H9 (cell line): Measurements from ENCODE around the gene VPS26B. TPM values are rescaled to one million over a fixed set of nuclear protein-coding genes. Genes with fewer than 3 reads are reported as not detected.
A peak's percentile ranks its signal among the peaks of the same experiment; 100 is the strongest.

Experiments used
- DNase-seq: peaks from one replicate; pipeline ENCODE4 v3.0.0-alpha.2; 2017
- H2AFZ ChIP-seq: one replicate; pipeline ENCODE4 v1.6.1; 2013; ENCODE audit warnings: mild to moderate bottlenecking, low read length, control low read depth, moderate library complexity
- H2AK5ac ChIP-seq: 2 replicates; pipeline ENCODE4 v1.6.1; 2013; ENCODE audit warnings: low read length, control low read depth, mixed read lengths; ENCODE audit not compliant: insufficient read length
- H2BK120ac ChIP-seq: one replicate; pipeline ENCODE4 v1.6.1; 2013; ENCODE audit warnings: low read depth, mild to moderate bottlenecking, low read length, control low read depth, inconsistent platforms; ENCODE audit not compliant: poor library complexity, severe bottlenecking
- H2BK12ac ChIP-seq: 2 replicates; pipeline ENCODE4 v1.6.1; 2013; ENCODE audit warnings: low read length, control low read depth, mixed read lengths, low read depth; ENCODE audit not compliant: insufficient read length
- H2BK15ac ChIP-seq: 2 replicates; pipeline ENCODE4 v1.6.1; 2013; ENCODE audit warnings: low read depth, low read length, control low read depth
- H2BK20ac ChIP-seq: one replicate; pipeline ENCODE4 v1.6.1; 2013; ENCODE audit warnings: low read depth, mild to moderate bottlenecking, low read length, control low read depth, inconsistent platforms; ENCODE audit not compliant: poor library complexity, severe bottlenecking
- H2BK5ac ChIP-seq: 2 replicates; pipeline ENCODE4 v1.6.1; 2013; ENCODE audit warnings: low read length, control low read depth, mixed read lengths; ENCODE audit not compliant: insufficient read length
- H3K14ac ChIP-seq: 2 replicates; pipeline ENCODE4 v1.6.1; 2013; ENCODE audit warnings: low read length, control low read depth; ENCODE audit not compliant: insufficient read depth
- H3K18ac ChIP-seq: 2 replicates; pipeline ENCODE4 v1.6.1; 2013; ENCODE audit warnings: low read depth, mild to moderate bottlenecking, mixed read lengths, low read length, control low read depth; ENCODE audit not compliant: insufficient read length
- H3K23ac ChIP-seq: 2 replicates; pipeline ENCODE4 v1.6.1; 2013; ENCODE audit warnings: low read length, control low read depth, mixed read lengths, low read depth; ENCODE audit not compliant: insufficient read length
- H3K23me2 ChIP-seq: 2 replicates; pipeline ENCODE4 v1.6.1; 2013; ENCODE audit warnings: low read depth, mild to moderate bottlenecking, mixed read lengths, low read length, control low read depth; ENCODE audit not compliant: insufficient read length, poor library complexity, severe bottlenecking
- H3K27ac ChIP-seq: 2 replicates; pipeline ENCODE4 v1.5.1; 2013; ENCODE audit warnings: low read length, control low read depth, mixed read lengths, low read depth; ENCODE audit not compliant: insufficient read length
- H3K27me3 ChIP-seq: 2 replicates; pipeline ENCODE4 v1.6.1; 2013; ENCODE audit warnings: low read length, control low read depth, inconsistent platforms; ENCODE audit not compliant: insufficient read depth
- H3K4ac ChIP-seq: 2 replicates; pipeline ENCODE4 v1.6.1; 2013; ENCODE audit warnings: low read depth, mild to moderate bottlenecking, control low read depth, inconsistent platforms, low read length, moderate library complexity
- H3K4me1 ChIP-seq: 2 replicates; pipeline ENCODE4 v1.6.1; 2013; ENCODE audit warnings: low read length, control low read depth, inconsistent platforms; ENCODE audit not compliant: insufficient read depth
- H3K4me2 ChIP-seq: 2 replicates; pipeline ENCODE4 v1.6.1; 2013; ENCODE audit warnings: low read length, control low read depth, mixed read lengths; ENCODE audit not compliant: insufficient read length, insufficient read depth
- H3K56ac ChIP-seq: 2 replicates; pipeline ENCODE4 v1.6.1; 2013; ENCODE audit warnings: low read depth, mild to moderate bottlenecking, mixed read lengths, low read length, control low read depth; ENCODE audit not compliant: insufficient read length
- H3K79me1 ChIP-seq: 2 replicates; pipeline ENCODE4 v1.6.1; 2013; ENCODE audit warnings: low read depth, mild to moderate bottlenecking, moderate library complexity, low read length, control low read depth, inconsistent platforms; ENCODE audit not compliant: insufficient read depth, poor library complexity, severe bottlenecking
- H3K79me2 ChIP-seq: 2 replicates; pipeline ENCODE4 v1.6.1; 2013; ENCODE audit warnings: low read length, control low read depth, inconsistent platforms; ENCODE audit not compliant: insufficient read depth
- H3K9ac ChIP-seq: 2 replicates; pipeline ENCODE4 v1.6.1; 2013; ENCODE audit warnings: low read length, control low read depth, mixed read lengths; ENCODE audit not compliant: insufficient read length; ENCODE audit errors: extremely low read depth
- H3K9me3 ChIP-seq: one replicate; pipeline ENCODE4 v1.6.1; 2013; ENCODE audit warnings: low read depth, low read length, inconsistent platforms; ENCODE audit not compliant: control insufficient read depth
- H3T11ph ChIP-seq: one replicate; pipeline ENCODE4 v1.6.1; 2013; ENCODE audit warnings: mild to moderate bottlenecking, low read length, control low read depth, inconsistent platforms
- H4K20me1 ChIP-seq: one replicate; pipeline ENCODE4 v1.6.1; 2013; ENCODE audit not compliant: control insufficient read depth, insufficient read length, insufficient read depth
- H4K5ac ChIP-seq: 2 replicates; pipeline ENCODE4 v1.6.1; 2013; ENCODE audit warnings: low read depth, mild to moderate bottlenecking, mixed read lengths, low read length, control low read depth; ENCODE audit not compliant: insufficient read length
- H4K8ac ChIP-seq: replicated peaks from 2 replicates; pipeline ENCODE4 v1.6.1; 2013; ENCODE audit warnings: low read length, control low read depth, mixed read lengths, low read depth; ENCODE audit not compliant: insufficient read length
- H4K91ac ChIP-seq: 2 replicates; pipeline ENCODE4 v1.6.1; 2013; ENCODE audit warnings: low read depth, mild to moderate bottlenecking, moderate library complexity, mixed read lengths, low read length, control low read depth; ENCODE audit not compliant: insufficient read length
- H3K27ac Mint-ChIP-seq, 3 experiments: 2 replicates in 2 of 3; 3 replicates in 1 of 3; pipeline ENCODE4 v1.8.0; 2020 to 2021; ENCODE audit warnings: mixed read lengths in 3 of 3, mild to moderate bottlenecking in 1 of 3, moderate library complexity in 1 of 3
- H3K27me3 Mint-ChIP-seq: 2 replicates; pipeline ENCODE4 v1.8.0; 2021; ENCODE audit warnings: low read depth, mild to moderate bottlenecking, moderate library complexity, mixed read lengths
- H3K36me3 Mint-ChIP-seq, 3 experiments: 2 replicates in 2 of 3; 3 replicates in 1 of 3; pipeline ENCODE4 v1.8.0; 2020 to 2021; ENCODE audit warnings: low read depth in 3 of 3, mixed read lengths in 3 of 3; ENCODE audit not compliant: insufficient read depth in 1 of 3
- H3K4me1 Mint-ChIP-seq, 2 experiments: 2 replicates each; pipeline ENCODE4 v1.8.0; 2020; ENCODE audit warnings: mixed read lengths in 2 of 2
- H3K4me3 Mint-ChIP-seq, 2 experiments: 2 replicates in 1 of 2; 3 replicates in 1 of 2; pipeline ENCODE4 v1.8.0; 2020 to 2021; ENCODE audit warnings: mild to moderate bottlenecking in 2 of 2, mixed read lengths in 2 of 2, moderate library complexity in 1 of 2
- H3K9me3 Mint-ChIP-seq, 2 experiments: 2 replicates in 1 of 2; 3 replicates in 1 of 2; pipeline ENCODE4 v1.8.0; 2020; ENCODE audit warnings: mild to moderate bottlenecking in 2 of 2, mixed read lengths in 2 of 2, moderate library complexity in 1 of 2
- WGBS: extraction: QIAGEN DNeasy Blood & Tissue Kit; methylation state at CpG from one replicate; pipeline ENCODE4 v1.1.7; 2013; ENCODE audit warnings: missing lambda C conversion rate, low lambda C conversion rate, mixed read lengths; ENCODE audit not compliant: insufficient read length; ENCODE audit errors: extremely low coverage; 5-methylcytosine and 5-hydroxymethylcytosine counted together
- total RNA-seq: library from RNA; stranded (reverse); gene quantifications from 2 replicates; pipeline ENCODE4 v1.2.1, GENCODE V29; 2021
- TF ChIP-seq, protein P1 (sequence below): fragments of 200-600 bp; sonication (generic); conservative IDR thresholded peaks from 3 replicates; pipeline ENCODE4 v1.8.0; 2021; ENCODE audit warnings: antibody characterized with exemption, mild to moderate bottlenecking

Gene VPS26B
- total RNA-seq, 1 experiment from 2014 or later, result 27.5 TPM

GRCh38 chr11:134252346-134253187 is 28.1 kb downstream of the VPS26B start:
- Mint-ChIP-seq H3K27me3 (no peaks in the 10 kb centered on the region), H3K36me3 (peaks cover 21 to 42% (median 35%) of the 10 kb centered on the region in 3 experiments; a peak in 6 of 7 replicates), H3K4me1 (peaks cover 23 to 26% of the 10 kb centered on the region in 2 experiments), H3K9me3 (no peaks in the 10 kb centered on the region), H3K27ac (peak overlapping the region in 2 of 3 experiments; percentile 38 to 75; a peak in 6 of 7 replicates), H3K4me3 (peak overlapping the region; percentile 85 to 91)
- no peak overlapping the region for H2AK5ac ChIP-seq
- no peak overlapping the region for H3K23ac ChIP-seq
- H4K5ac ChIP-seq, result no peak overlapping the region
- H2BK120ac ChIP-seq, result no peak overlapping the region
- H4K20me1 ChIP-seq, result no peaks in the 10 kb centered on the region
- no peak overlapping the region for H3T11ph ChIP-seq
- H2BK5ac ChIP-seq, result no peak overlapping the region
- H2BK15ac ChIP-seq, result no peak overlapping the region
- H2BK12ac ChIP-seq, result no peak overlapping the region
- no peak overlapping the region for H2AFZ ChIP-seq
- TF ChIP-seq, protein P1, sequence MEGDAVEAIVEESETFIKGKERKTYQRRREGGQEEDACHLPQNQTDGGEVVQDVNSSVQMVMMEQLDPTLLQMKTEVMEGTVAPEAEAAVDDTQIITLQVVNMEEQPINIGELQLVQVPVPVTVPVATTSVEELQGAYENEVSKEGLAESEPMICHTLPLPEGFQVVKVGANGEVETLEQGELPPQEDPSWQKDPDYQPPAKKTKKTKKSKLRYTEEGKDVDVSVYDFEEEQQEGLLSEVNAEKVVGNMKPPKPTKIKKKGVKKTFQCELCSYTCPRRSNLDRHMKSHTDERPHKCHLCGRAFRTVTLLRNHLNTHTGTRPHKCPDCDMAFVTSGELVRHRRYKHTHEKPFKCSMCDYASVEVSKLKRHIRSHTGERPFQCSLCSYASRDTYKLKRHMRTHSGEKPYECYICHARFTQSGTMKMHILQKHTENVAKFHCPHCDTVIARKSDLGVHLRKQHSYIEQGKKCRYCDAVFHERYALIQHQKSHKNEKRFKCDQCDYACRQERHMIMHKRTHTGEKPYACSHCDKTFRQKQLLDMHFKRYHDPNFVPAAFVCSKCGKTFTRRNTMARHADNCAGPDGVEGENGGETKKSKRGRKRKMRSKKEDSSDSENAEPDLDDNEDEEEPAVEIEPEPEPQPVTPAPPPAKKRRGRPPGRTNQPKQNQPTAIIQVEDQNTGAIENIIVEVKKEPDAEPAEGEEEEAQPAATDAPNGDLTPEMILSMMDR, result no peak
- no peak overlapping the region for H3K4ac ChIP-seq
- peak overlapping the region; percentile 13 for H3K9ac ChIP-seq
- H4K91ac ChIP-seq, result no peak overlapping the region
- no peaks in the 10 kb centered on the region for H3K27me3 ChIP-seq
- no peaks in the 10 kb centered on the region for H3K79me1 ChIP-seq
- H3K56ac ChIP-seq, result no peak overlapping the region
- peaks cover 3% of the 10 kb centered on the region for H3K23me2 ChIP-seq
- H3K14ac ChIP-seq, result no peak overlapping the region
- peak; percentile 40 for DNase-seq
- no peaks in the 10 kb centered on the region for H3K79me2 ChIP-seq
- H2BK20ac ChIP-seq, result no peak overlapping the region
- H3K4me2 ChIP-seq, result peak overlapping the region; percentile 77
- no CpG with 5 or more reads among the region's 27 CpGs for WGBS
- H3K18ac ChIP-seq, result no peak overlapping the region
- H3K9me3 ChIP-seq, result no peaks in the 10 kb centered on the region
- H3K4me1 ChIP-seq, result 0 out of 2 replicates have a peak, but pooled peaks cover 2% of the 10 kb centered on the region
- no peak overlapping the region for H3K27ac ChIP-seq
- H4K8ac ChIP-seq, result no peak overlapping the region
